ENCODE results near the gene FAM110D.

The FAM110D gene

GRCh38 chr1:26158908-26159742 lies at the start of gene FAM110D:
TSS of gene FAM110D (plus strand) at chr1:26159079. CDS start at chr1:26161292, 2,213 bp downstream.
- no peak for DNase-seq (ENCODE audit: low read depth in 2 of 2, low spot score in 1 of 2)

DNA sequence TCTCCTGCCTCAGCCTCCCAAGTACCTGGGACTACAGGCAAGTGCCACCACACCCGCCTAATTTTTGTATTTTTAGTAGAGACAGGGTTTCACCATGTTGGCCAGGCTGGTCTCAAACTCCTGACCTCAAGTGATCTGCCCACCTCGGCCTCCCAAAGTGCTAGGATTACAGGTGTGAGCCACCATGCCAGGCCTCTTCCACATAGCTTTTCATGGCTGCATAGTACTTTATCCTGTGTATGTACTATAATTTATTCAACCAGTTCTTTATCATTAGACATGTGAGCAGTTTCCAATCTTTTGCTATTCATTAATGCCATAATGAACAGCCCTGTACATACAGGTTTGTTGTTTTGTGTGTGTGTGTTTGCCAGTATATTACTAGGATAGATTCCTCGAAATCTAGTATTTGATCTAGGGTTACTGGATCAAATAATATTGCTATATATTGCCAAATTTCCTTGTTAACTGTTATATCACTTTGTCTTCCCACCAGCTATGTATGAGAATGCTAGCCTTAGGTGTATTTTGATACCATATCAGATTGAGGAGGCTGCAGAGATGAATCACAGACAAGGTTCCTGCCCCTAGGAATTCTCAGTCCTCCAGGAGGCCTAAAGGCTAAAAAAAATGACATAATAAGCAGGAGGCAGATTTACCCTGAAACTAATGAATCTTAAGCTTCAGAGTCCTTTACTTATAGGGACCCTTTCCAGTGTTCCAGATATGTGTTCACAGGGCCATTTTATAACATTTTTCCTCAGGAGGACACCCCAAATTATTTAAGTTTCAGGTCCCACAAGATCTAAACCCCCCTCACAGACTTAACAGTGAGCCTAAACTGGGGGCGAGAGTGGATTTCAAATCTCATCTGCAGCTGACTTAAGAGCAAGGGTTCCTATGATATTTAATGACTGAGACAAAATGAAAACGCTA lies 49.4 kb upstream of the FAM110D start:
- DNase-seq (ENCODE audit: low read depth in 2 of 2, low spot score in 1 of 2), result no peak

DNA sequence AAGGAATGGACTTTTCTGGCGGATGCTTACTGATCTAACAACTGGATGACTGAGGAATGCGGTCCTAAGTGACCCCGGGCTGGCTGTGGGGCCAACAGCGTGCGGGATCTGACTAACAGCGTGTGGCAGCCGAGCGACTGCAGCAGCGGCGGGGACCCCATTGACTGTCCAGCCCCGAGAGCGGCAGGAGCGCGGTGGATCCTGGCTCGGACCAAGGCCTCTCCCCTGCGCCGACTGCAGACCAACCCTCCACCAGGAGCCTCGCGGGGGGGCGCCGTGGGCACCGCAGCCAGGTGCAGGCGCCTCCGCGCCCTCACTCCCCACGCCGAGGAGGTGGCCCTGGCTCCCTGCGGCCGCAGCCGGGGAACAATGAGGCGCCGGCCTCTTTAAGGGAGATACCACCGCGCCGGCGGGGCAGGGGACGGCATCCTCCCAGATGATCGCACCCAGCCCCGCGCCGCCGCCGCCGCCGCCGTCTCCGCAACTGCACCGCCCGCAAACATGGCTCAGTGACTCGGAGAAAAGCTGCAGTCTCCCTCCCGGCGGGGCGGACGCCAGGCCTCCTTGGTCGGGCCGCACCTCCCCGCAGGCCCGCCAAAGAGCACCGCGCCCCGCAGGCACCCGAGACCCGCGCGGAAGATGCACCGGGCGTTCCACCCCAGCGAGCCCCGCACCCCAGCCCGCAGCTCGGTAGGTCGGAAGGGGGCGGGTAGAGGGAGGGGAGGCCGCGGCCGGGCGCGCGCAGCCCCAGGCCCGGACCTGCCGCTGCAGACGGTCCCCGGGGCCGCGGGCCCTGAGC lies 47.9 kb upstream of the FAM110D start:
- DNase-seq (ENCODE audit: low read depth in 2 of 2, low spot score in 1 of 2), result peak; percentile 41 to 42

GRCh38 chr1:26111530-26112406 lies 47.1 kb upstream of the FAM110D start, which contains the start of gene PDIK1L:
TSS of gene PDIK1L (plus strand) at chr1:26111824. CDS start at chr1:26114309, 2,485 bp downstream.
- DNase-seq (ENCODE audit: low read depth in 2 of 2, low spot score in 1 of 2), result peak; percentile 86 to 91

- DNase-seq (ENCODE audit: low read depth in 2 of 2, low spot score in 1 of 2), result no peak
These were observed 46.5 kb upstream of the FAM110D start for GRCh38 chr1:26112407-26112775.

GRCh38 chr1:26114165-26114927 lies 44.5 kb upstream of the FAM110D start:
- DNase-seq (ENCODE audit: low read depth in 2 of 2, low spot score in 1 of 2), result no peak

DNA sequence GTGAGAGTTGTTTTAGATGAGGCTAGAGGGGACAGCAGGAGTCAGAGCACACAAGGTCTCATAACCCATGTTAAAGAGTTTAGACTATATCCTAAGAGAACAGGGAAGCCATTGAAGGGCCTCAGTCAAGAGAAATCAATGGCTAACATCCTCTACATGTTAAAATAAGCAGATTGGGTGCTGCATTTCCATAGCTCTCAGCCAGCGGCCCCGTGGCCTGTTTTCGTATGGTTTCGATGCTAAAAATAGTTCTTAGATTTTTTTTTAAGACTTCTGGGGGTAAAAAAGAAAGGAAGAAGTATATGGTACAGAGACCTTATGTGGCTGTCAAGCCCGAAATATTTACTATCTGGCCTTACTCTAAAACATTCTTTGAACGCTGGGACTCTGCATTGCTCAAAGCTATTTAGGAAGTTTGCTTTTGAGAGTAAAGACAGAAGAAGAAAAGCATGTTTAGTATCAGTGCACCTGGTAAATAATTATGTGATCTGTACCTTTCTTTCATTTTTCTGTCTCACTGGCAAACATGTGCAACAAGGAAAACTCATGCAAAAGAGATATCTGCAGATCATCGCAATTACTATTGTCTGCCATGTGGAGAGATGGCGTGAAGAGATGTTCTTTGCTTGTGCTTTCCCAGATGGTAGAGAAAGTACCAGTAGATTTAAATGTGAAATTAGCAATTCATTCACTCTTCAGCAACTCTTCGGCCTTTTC lies 38.8 kb upstream of the FAM110D start:
- no peak for DNase-seq (ENCODE audit: low read depth in 2 of 2, low spot score in 1 of 2)

DNA sequence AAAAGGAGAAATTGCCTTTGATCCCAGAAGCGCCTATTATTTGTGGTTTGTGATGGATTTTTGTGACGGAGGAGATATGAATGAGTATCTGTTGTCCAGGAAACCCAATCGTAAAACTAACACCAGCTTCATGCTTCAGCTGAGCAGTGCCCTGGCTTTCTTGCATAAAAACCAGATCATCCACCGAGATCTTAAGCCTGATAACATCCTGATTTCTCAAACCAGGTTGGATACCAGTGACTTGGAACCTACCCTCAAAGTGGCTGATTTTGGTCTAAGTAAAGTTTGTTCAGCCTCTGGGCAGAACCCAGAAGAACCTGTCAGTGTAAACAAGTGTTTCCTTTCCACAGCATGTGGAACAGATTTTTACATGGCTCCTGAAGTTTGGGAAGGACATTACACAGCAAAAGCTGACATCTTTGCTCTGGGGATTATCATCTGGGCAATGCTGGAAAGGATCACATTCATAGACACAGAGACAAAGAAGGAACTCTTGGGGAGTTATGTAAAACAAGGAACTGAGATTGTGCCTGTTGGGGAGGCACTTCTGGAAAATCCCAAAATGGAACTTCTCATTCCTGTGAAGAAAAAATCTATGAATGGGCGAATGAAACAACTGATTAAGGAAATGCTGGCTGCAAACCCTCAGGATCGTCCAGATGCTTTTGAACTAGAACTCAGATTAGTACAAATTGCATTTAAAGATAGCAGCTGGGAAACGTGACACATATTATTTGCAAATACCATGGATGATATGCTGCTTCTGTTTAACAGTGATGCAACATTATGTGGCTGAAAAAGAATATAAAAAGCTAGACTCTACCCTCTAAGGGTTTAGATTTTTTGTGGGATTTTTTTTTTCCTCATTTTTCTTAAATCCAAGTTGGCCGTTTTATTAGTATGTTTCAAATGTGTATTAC lies 36.8 kb upstream of the FAM110D start:
- no peak for DNase-seq (ENCODE audit: low read depth in 2 of 2, low spot score in 1 of 2)

DNA sequence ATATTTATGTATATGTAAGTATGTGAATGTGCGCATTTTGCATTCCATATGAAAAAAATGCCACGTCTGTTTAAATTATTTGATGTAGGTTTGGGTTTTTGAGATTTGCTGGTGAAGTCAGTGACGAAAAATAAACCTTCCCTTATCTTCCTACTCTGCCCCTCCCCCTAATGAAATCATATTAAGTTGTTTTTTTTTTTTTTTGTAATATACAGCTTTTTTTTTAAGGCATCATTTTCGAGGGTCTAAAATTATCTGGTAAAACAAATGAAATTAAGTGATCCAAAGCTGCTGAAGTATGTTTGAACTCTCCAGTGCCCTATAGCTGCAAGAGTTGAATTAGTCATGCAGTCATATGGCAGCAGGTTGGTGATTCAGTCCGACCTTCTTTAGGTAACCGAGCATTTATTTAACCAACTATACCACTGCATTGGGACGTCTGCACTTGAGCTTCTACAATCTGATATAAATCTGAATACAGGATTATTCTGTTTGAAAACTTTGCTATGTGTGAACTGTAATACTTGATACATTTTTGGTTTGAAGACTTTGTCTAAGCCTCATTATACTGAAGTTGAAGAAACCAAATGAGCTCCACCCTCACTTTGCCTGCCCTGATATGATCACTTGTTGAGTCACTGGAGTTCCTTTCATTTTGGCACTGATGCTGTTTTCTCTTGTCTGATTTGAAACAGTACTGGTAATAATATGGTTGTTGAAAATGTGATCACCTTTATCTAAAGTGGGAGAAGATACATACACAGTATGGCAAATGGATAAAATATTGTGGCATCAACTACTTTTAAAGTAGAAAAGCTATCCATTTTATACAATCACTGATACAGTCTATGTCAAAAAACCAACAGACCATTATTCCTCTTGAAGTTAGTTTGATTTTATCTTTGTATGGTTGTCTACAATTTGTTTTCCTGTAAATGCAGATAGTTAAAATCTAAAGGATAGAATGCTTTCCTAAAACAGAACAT lies 35.6 kb upstream of the FAM110D start:
- DNase-seq (ENCODE audit: low read depth in 2 of 2, low spot score in 1 of 2), result no peak

DNA sequence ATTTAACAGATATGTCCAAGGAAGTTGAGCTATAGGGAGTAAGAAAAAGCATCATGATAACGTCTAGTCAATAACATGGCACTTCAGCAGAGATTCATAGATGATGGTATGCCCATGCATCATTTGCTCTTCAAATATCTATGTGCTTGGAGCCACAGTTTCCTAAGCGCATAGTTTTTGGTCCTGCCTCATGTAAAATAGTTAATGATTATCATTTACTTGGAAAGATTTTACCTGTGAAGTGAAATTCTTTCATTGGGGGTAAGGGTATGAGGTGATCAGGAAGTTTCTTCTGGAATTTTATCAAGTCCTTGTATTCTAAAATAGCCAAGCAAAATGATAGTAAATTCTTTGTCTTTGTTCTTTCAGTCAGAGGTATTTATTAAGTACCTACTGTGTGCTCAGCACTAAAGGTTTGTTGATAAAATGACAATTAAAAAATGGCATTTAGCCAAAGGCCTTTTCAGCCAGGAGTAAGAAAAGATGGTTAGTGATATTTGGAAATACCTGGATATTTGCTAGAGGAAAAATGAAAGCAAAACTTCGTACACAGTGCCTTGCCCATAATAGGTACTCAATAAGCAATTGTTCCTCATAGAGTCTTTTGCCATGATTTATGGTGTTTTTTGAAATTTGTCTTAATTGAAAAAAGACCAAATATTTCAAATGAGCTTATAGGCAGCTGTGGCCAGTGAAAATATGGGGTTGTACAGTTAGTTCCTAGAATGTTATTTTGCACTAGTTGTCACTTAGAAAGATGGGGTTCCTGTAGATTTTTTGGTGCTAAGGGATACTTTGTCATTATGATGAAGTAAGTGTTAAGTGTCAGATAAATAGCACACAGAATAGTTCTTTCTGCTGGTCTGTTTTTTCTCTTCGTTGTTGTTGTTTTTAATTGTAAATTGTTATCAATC lies 34.2 kb upstream of the FAM110D start:
- DNase-seq (ENCODE audit: low read depth in 2 of 2, low spot score in 1 of 2), result no peak

- no peak for DNase-seq (ENCODE audit: low read depth in 2 of 2, low spot score in 1 of 2)
These were observed 33.5 kb upstream of the FAM110D start for GRCh38 chr1:26125382-26125781.

DNA sequence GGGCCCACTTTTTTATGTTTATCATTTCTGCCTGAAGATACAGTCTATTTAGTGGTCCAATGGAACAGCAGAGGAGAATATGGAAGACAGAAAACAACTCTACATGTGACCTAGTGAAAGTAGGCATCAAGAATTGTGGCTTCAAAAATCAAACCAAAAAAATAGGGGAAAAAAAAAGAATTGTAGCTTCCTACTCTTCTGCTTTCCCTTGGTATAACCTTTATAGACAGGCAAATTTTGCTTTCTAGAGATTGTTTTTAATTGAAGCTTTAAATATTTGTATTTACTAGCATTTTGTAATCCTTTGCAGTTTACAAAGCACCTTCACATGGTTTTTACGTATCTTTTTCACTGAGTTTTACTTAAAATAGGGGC lies 32.9 kb upstream of the FAM110D start:
- no peak for DNase-seq (ENCODE audit: low read depth in 2 of 2, low spot score in 1 of 2)

DNA sequence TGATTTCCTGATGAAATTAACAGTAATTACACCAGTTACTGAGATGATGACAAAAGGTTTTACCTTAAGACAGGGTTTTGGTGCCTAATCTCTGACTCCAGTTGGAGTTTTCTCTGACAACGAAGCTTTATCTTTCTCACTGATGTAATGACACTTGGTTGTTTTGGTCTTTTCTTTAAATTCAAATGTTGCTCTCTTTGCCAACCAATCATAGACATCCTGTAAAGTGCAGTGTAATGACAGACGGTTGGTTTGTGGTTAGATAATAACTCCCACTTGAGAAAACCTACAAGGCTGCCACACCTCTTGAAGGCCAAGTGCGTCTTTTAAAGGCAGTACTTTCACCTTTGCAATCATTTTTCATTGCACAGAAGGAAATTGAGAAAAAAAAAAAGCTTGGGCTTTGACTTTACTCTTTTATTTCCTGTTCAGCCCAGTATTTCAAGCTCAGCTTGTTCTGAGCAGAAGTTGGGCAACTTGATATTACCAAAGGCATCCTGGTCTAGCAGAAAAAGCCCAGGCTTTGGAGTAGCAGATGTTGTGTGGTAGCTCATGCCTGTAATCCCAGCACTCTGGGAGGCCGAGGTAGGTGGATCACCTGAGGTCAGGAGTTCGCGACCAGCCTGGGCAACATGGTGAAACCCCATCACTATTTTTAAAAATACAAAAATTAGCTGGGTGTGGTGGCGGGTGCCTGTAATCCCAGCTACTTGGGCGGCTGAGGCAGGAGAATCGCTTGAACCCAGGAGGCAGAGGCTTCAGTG lies 32.4 kb upstream of the FAM110D start:
- DNase-seq (ENCODE audit: low read depth in 2 of 2, low spot score in 1 of 2), result no peak

DNA sequence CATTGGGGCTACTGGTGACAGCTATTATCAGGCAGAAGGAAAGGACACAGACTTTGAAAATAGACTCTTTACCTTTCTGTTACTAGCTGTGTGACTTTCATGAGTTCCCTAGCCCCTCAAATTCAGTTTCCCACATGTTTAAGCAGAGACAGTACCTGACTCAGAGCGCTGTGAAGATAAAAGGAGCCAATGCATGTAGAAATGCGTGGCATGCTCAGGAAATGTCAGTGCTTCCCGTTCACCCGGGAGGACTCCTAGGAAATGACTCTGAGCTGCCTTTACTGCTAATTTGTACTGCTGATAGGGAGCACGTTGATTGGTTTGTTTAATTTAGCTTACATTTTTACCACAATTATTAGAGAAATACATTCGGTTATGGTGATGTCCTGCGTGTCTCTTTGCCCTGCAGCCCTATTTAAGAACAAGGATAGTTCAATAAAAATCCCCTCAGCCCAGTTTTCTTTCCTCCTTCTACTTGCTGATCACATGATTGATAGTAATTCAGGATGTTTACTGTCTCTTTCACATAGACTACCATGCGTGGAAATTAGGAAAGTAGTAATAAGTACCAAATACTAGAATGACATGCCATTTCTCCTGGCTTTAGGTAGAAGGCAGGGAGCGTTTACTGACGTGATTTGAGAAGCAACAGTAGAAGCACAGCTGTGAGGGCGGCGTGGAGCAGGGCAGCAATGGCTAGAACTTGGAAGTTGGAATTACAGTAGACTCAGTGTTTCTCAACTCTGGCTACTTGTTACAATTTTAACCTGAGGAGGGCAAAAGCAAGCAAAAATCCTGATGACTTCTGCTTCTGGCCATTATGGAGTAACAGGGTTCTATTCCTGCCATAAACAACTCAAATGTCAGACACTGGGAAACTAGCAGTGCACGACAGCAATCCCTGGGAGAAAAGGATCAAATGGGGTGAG lies 31.4 kb upstream of the FAM110D start:
- DNase-seq (ENCODE audit: low read depth in 2 of 2, low spot score in 1 of 2), result no peak

Measured in stimulated activated CD8-positive, alpha-beta memory T cell treated with anti-CD3 and anti-CD28 coated beads, Interleukin-4, amount 100 ng/mL, for 1 hour (primary cell).